GM21515 (cell line): ENCODE measurements around the gene FAM167B.
A peak's percentile ranks its signal among the peaks of the same experiment; 100 is the strongest.

Experiments used
- ATAC-seq: cut with Tn5 transposase; IDR thresholded peaks from one replicate; pipeline ENCODE4 v1.9.1; 2021; ENCODE audit not compliant: unreplicated experiment

FAM167B gene

DNA sequence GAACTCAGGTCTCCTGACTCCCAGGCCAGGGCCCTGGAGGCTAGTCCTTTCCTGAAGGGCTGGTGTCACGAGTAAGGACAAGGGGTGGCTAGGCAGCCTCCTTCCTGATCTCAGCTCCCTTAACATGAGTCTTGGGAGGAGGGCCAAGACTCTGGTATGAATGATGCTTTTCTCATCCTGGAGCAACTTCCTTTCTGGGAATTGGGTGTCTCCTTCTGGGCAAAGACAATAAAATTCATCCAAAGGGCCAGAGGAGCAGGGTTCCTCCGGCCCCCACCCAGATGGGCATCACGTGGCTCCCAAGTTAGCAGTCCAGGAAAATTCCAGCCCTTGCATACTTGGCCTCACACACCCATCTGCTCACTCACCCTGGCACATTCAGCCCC is at the start of gene FAM167B:
Gene FAM167B, plus strand, starts transcription at position 335 of the 386 bp plus-strand sequence. CDS start 200 bp downstream, outside the sequence.
- ATAC-seq, result no peak

DNA sequence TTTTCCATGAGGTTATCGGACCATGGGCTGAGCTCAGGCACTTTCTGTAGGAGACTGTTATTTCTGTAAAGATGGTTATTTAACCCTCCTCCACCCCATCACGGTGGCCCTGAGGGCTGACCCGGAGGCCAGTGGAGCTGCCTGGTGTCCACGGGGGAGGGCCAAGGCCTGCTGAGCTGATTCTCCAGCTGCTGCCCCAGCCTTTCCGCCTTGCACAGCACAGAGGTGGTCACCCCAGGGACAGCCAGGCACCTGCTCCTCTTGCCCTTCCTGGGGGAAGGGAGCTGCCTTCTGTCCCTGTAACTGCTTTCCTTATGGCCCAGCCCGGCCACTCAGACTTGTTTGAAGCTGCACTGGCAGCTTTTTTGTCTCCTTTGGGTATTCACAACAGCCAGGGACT is 49.2 kb upstream of the FAM167B start:
- no peak for ATAC-seq

DNA sequence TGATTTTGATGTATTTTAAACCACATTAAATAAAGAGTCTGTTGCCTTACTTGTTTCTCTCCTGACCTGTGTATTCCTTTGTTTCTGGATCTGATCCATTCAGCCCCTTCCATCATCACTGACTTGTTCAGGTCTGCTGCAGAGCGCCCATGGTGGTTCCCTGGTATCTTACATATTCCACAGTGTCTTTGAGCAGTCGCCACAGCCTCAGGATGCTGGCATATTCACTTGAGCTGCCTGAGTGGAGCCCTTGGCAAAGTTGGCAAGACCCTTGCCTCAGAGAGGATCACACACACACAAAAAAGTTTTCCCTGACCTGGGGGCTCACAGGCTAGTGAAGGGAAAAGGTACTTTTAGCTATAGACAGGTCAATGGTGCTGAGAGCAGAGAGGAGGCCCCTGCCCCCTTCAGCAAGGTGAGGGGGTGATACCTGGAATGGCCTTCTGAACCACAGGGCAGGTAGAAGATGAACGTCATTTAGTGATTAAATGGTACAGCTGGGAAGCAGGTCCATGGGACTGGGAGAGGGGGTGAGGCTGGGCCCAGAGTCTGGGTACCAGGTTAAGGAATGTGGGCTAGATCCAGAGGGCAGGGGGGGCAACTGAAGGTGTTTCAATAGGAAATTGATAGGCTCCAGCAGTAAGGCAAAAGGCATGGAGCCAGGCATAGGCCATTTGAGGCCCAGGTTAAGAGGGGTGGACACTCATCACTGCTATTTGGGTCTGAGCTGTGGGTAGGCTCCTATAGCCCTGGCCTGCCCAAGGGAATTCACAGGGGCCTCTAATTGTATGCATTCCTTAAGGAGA is 48.6 kb upstream of the FAM167B start:
- no peak for ATAC-seq

DNA sequence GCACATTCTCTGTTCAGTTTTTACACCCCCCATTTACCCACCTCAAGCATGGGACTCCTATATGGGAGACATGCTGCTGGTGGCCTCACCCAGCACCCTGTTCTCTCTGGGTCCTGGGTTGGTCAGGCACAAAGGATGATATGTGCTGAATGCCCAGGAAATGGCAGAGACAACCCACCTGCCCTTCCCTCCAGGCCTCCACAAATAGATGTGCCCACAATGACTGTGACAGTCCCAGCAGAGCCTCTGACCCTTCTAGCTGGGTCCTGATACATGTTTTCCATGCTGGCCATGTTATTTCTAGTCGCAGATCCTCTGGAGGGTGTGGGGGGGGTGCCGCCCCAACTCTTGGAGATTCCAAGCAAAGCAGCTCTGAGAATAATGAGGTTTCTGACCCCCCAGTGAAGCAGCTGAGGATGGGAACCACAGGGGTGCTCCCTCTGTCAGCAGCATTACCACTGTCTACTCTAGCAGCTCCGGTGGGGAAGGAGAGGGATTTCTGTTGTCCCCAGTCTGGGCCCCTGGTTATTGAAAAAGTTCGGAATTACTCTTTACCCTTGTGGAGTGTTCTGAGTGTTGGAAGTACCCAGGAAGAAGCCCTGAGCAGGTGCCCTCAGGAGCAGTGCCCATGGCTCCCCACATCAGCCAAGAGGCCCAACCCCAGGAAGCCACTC is 47.8 kb upstream of the FAM167B start:
- no peak for ATAC-seq

DNA sequence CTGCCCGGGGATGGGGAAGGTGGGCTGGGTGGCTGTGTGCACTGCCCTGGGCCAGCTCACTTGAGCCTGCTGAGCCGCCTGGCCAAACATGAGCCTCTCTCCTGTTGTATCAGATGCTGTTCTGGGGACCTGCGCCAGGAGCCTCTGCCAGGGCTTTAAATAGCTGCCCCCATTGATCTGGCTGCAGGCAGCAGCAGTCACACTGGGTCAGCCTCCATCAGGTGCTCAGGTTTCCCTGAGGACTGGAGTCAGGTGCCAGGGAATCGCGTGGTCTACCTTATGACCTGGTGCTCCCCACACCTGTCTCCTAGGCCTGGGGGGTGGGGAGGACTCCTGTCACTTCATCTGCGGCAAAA is 47.3 kb upstream of the FAM167B start:
- ATAC-seq, result no peak

DNA sequence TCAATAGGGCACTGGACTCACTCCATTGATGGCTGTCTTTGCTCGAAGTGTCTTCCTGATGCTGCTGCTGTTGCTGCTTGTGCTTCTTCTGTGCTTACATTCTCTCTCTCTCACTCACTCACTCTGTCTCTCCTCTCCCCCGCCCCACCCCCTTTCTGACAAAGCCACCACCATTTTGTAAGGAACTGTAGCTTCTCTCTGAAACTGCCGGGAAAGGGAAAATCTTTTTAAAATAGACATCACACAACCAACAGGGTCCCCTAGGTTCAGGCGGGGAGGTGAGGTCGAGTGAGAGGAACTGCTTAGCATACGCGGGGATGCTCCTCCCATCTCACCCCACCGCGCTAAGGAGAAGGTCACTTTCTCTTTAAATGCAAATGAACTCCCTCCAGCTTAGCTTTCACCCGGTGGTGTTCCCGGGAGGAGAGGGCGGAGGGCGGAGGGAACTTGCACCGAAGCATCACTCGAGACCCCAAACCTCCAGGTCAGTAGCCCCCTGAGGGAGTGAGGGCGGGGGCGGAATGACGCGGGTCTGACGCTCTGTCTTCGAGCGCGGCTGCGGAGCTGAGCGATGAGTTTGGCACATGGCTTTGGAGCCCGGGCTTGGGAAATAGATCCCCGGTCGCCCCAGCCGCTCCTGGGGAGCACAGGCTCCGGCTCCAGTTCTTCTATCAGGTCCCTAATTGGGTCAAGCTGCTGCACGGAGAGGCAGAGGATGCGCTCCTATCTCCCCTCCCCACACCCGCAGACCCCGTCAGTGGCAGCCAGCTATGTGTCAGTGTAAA is 46.6 kb upstream of the FAM167B start, which contains the start of gene CCDC28B:
Gene CCDC28B, plus strand, starts transcription at position 370 of the 785 bp plus-strand sequence. CDS start 1,341 bp downstream, outside the sequence.
- no peak for ATAC-seq

DNA sequence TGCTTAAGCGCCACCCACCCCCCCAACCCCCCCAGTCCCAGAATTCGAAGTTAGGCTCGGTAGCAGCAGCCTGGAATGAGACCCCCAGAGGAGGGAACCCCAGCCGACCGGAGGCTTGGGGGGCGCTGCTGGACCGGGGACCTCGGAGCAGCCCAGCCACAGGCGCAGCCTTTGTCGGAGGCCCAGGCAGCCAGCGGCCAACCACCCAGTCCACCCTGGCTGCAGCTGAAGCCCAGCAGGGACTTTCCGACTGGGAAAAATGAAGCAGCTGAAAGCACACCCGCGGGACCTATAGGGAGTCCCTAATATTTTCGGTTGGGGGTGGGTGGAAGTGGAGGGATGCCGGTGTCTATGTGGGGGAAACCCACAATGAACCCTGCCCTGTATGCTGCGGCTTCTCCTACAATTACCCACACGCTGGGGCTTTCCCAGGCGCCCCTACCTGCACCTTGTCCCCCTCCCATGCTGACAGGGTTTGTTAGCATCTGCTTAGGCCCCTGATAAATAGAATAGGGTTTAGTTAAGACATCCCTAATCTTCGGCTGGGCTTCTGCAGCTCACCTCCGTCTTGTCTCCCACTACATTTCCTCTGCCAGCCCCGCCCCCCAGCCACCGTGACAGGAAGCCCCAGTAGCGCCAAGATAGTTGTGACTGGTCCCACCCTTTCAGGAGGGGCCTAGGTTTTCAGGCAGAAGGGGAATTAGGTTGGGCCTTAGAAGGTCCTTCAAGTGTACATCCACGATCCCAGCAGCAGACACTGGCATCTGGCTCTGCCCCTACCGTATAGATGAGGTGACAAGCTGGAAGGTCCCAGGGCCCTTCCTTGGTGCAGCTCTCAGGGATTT is 45.8 kb upstream of the FAM167B start:
- ATAC-seq, result peak; percentile 37

DNA sequence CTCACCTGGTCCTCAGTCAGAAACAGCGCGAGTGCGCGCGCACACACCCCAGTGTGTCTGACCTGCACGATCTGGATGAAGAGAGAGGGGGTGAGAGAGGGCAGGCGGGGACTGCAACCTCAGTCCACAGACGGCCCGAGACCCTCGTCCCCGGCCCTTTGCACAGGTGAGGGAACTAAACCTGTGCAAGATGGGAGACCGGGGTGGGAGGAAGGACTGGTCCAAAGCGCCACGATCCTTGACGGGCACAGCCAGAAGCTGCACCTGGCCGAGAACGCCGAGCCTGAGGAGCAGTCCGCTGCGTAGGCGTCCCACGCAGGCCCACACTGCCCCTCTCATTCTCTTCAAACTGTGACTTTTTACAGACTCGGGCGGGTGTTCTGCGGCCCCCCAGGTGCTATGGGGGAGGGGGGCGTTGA is 42.1 kb upstream of the FAM167B start:
- ATAC-seq, result no peak

DNA sequence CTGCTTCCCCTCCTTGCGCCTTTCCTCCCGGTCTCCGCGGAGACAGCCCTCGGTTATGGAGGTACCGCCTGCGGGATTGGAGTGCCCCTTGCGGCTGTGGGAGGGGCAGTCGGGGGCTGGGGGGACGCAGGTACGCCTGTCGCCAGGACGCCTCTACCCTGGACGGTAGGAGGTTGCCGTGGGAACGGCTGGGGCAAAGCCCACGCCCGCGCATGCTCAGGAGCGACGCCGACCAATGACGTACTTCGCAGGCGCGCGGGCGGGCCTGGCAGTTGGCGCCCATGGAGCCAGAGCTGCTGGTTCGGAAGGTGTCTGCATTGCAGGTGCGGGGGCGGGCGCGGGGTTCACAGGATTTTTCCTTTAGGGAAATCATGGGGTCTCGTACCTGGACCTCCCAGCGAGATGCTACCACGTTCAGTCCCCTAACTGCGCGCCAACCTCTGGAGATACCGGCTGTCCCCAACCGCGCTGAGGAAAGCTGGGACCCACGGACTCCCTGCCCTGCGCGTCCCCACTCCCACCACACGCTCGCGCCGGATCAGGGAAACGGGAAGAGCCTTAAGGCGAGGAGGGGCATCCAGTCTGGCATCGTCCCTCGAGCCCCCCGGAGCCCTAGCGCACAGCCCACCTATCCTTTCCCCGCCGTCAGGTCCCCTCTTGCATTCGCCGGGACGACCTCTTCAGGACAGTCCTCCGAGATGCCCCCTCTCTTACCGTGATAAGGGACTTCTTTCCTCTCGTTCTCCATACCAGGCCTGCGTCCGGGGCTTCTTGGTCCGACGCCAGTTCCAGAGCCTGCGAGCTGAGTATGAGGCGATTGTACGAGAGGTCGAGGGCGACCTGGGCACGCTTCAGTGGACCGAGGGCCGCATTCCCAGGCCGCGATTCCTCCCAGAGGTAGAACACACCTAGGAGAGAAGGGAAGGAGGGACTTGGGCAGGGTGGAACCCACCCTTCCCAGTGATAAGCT is 41.3 kb upstream of the FAM167B start, which contains the start of gene IQCC:
Gene IQCC, plus strand, starts transcription at position 271 of the 970 bp plus-strand sequence. Its CDS starts 11 bp downstream, at position 282.
- ATAC-seq, result peak; percentile 55

DNA sequence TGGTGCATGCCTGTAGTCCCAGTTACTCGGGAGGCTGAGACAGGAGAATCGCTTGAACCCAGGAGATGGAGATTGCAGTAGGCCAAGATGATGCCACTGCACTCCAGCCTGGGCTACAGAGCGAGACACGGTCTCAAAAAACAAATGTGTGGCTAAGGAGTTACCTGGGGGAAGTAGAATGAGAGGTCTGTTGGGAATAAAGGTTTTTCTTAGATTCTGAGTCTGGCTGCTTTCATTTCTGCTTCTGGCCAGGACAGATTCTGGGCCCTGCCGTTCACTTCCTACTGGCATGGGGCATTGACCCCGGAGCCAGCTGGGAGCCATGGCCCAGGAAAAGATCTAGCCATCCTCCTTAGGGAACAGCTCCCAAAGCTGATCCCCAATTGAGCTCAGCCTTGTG is 38.6 kb upstream of the FAM167B start:
- no peak for ATAC-seq

DNA sequence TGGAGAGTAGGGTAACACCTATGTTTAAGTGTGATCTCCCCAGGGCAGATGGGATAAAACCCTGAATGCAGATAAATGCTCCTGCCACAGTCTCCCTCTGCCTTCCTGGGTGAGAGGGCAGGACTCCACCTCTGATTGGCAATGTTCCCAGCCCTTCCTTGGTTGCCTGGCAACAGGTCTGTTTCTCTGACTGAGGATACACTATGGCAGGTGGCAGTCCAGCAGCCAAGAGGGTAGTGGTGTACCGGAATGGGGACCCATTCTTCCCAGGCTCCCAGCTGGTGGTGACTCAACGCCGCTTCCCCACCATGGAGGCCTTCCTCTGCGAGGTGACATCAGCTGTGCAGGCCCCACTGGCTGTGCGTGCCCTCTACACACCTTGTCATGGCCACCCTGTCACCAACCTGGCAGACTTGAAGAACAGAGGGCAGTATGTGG is 38.1 kb upstream of the FAM167B start, which contains the start of gene DCDC2B:
Gene DCDC2B, plus strand, starts transcription at position 199 of the 438 bp plus-strand sequence. Its CDS starts 5 bp downstream, at position 204.
- ATAC-seq, result no peak

DNA sequence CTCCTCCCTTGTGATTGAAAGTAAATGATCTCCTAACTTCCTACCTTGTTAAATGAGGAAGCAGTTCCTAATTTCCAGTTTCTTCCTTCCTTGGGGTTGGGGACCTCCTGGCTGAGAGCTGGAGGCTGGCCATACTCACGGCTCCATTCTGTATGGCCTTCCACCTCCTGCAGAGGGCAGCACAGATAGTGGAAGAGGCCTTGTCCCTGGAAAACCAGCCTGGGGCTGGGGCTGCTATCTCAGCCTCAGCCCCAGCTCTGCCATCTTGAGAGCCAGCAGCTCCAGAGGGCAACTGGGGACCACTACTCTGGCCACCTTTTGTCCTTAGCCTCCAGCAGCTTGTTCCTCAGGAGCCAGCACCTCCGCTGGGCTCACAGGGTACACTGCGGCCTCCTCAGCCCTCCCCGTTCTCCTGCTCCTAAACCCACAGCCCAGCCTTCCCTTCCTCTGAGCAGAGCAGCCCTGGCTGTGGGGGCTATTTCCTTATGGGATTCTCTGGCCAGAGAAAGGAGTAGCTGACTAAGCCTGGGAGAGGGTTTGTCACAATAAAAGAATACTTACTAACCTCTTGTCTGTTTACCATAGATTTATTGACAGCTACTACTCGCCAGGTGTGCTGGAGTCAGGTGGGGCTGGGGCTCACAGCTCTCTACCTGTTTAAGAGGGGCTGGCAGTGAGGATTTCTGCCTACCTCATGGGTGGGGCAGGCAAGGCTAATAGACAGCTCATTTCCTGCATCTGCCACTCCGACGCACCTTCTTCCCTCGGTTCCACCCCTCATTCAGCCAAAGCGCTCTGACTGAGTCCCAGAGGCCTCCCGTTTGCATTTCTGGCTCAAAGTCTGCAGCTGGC is 31.2 kb upstream of the FAM167B start:
- ATAC-seq, result peak; percentile 49

DNA sequence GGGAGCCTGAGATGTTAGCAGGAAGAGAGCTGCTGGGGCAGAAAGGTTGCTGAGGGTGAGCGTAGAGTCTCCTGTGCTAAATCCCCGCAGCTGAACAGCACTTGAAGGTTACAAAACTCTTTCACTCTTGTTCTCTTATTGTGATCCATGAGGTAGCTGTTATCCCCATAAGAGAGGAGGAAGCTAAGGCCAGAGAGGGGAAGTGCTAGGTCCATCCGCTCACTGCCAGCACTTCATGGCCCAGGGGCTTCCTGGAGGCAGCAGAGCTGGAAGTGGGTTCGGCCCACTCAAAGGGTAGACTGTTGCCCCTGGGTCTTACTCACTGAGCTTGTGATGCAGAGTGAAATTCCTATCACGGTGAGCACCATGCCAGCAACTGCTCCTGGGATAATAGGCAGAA is 30.5 kb upstream of the FAM167B start:
- ATAC-seq, result no peak

DNA sequence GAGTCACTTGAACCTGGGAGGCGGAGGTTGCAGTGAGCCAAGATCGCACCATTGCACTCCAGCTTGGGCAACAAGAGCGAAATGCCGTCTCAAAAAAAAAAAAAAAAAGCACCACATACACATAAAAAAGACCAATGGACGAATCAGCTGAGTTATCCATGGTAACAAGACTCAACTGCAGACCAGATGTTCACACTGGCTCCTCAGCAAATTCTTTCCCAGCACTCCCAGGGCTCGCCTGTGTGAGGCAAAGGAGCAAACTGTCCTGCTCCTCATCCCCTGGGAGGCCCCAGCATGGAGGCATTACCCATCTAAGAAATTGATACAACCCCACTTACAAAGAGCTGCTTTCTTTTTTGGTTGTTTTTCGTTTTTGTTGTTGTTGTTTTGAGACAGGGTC is 28.0 kb upstream of the FAM167B start:
- ATAC-seq, result no peak

DNA sequence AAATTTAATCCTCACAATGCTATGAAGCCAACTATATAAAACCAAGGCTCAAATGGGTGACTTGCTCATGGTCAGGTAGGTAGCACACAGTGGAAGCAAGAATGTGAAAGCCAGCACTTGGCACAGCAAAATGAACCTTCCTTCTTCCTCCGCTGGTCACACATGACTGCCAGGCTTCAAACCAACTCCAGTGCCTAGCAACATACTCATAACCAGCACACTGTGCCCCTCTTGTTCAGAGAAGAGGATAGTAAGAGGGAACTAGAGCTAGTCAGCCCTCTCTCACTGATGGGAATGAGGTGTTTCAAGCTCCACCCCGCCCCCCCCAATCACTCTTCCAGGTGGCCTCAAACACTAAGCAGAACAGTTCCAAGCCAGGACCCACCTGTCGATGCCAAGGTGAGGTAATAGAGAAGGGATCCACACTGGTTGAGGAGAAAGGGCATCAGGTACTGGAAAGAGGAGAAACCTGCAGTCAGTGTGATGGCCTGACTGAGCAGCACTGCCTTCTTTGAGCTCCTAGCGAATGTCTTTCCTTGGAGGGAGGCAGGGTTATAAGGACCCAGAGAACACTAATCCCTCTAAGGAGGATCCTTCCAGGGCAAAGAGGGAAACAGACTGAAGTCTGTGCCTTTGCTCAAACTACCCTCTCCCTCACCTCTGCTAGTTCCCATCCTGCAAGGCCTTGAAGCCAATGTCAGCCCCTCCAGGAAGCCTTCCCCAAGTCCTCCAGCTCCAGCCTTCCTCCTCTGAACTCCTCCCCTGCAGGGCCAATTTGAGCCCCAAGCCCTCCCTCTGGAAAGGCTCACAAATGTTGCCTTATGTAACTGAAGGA is 26.1 kb upstream of the FAM167B start:
- no peak for ATAC-seq

DNA sequence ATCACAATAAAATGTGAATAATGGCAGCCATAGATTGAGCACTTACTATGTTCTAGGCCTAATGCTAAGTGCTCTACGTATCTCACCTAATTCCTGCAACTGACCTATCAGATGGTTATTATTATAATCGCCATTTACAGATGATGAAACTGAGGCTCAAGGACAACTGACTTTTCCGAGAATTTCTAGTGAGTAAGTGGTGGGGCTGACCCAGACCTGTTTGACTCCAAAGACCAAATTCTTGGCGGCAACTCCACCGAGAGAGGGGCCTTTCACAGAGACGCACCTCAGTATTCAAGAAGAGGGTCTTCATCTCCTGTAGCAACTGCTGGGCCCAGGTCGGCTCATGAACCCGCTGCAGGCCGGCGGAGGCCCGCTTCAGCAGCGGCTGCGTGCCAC is 25.4 kb upstream of the FAM167B start:
- ATAC-seq, result peak; percentile 6

DNA sequence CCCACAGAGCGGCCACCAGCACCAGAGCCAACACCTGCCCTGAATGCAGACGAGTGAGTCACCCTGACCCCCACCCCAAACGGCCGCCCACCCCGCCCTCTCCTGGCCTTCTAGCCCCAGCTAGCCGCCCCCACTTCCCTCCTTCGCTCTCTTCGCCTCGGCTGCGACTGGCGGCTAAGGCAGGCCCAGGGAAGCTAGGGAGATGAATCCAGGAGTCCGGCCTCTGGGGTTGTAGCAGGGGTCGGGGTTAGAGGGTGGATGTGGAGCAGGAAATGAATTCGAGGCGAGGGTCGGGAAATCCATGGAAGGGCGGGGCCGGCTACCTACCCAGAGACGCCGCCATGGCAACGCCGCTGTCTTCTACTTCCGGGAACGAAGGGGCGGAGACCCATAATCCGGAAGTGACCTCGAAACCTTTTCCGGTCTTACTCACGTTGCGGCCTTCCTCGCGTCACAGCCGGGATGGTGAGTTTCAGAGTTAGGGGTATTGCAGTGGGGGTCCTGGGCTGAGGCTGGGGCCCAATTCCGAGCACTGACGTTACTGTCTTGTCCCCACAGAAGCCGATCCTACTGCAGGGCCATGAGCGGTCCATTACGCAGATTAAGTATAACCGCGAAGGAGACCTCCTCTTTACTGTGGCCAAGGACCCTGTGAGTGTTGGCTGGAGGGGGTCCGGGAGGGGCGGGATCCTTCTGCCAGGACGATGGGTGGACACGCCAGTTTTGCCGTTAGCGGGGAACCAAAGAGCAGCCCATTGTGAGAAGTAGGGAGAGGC is 24.9 kb upstream of the FAM167B start, which contains the start of the genes EIF3I and TMEM234:
Gene EIF3I, plus strand, starts transcription at position 428 of the 776 bp plus-strand sequence. Its CDS starts 35 bp downstream, at position 463.
Gene TMEM234, minus strand, starts transcription at position 374 of the 776 bp plus-strand sequence. Its CDS starts 31 bp downstream, at position 343.
- peak; percentile 88 for ATAC-seq
